ENCODE data around the gene SBK2.
A peak's percentile ranks its signal among the peaks of the same experiment; 100 is the strongest.

SBK2 gene

GRCh38 chr19:55486043-55486970 is 50.6 kb downstream of the SBK2 start:
- no peak for DNase-seq (ENCODE audit: low spot score)

GRCh38 chr19:55485439-55486011 is 51.4 kb downstream of the SBK2 start:
- no peak for DNase-seq (ENCODE audit: low spot score)

- peak; percentile 98 for DNase-seq (ENCODE audit: low spot score)
Measured at GRCh38 chr19:55484593-55485438, 52.1 kb downstream of the SBK2 start, which contains the start of gene NAT14. Gene NAT14 (plus strand): TSS chr19:55485188. CDS start chr19:55485709, 521 bp downstream.

GRCh38 chr19:55483706-55484592 is 53.0 kb downstream of the SBK2 start:
- DNase-seq (ENCODE audit: low spot score): no peak

GRCh38 chr19:55482967-55483705 is 53.8 kb downstream of the SBK2 start:
- no peak for DNase-seq (ENCODE audit: low spot score)

- DNase-seq (ENCODE audit: low spot score): no peak
Measured at GRCh38 chr19:55482156-55482961, 54.6 kb downstream of the SBK2 start.

GRCh38 chr19:55481794-55482155 is 55.2 kb downstream of the SBK2 start:
- DNase-seq (ENCODE audit: low spot score): no peak

GRCh38 chr19:55481148-55481793 is 55.7 kb downstream of the SBK2 start:
- DNase-seq (ENCODE audit: low spot score): no peak

GRCh38 chr19:55479451-55480230 is 57.3 kb downstream of the SBK2 start:
- DNase-seq (ENCODE audit: low spot score): no peak

- no peak for DNase-seq (ENCODE audit: low spot score)
Measured at GRCh38 chr19:55479045-55479444, 57.9 kb downstream of the SBK2 start.
